ENCODE results near the gene PRDM16. TPM values are rescaled to one million over a fixed set of nuclear protein-coding genes. Genes with fewer than 3 reads are reported as not detected.
A peak's percentile ranks its signal among the peaks of the same experiment; 100 is the strongest.

Gene PRDM16
- total and polyA plus RNA-seq, 2 of the 13 experiments (the other 11 are each of a cell fraction or from before 2014, with no cell fraction given): 0.15 to 0.81 TPM

GRCh38 chr1:3456964-3457909 is 388.2 kb downstream of the PRDM16 start (continued):
- no peak for TF ChIP-seq STAT6 (CRISPR knock-in tag; IDR thresholded peaks at IDR 0.05; ENCODE audit: borderline replicate concordance)
- TF ChIP-seq MYC (CRISPR knock-in tag; IDR thresholded peaks at IDR 0.05; ENCODE audit: borderline replicate concordance): peak; percentile 46; the same call in 1 of the 2 replicates
- no peak for TF ChIP-seq TBL1XR1 (IDR thresholded peaks at IDR 0.05; ENCODE audit: borderline replicate concordance, low read length, partially characterized antibody)
- no peak for TF ChIP-seq BRF2 (CRISPR knock-in tag; IDR thresholded peaks at IDR 0.05)
- TF ChIP-seq SMAD3 (CRISPR knock-in tag; IDR thresholded peaks at IDR 0.05): no peak
- no peak for TF ChIP-seq ZNF670 (CRISPR knock-in tag; IDR thresholded peaks at IDR 0.05; ENCODE audit: borderline replicate concordance)
- no peak for TF ChIP-seq CENPX (CRISPR knock-in tag; IDR thresholded peaks at IDR 0.05)
- TF ChIP-seq CC2D1A (CRISPR knock-in tag; IDR thresholded peaks at IDR 0.05): 0 out of 2 replicates have a peak, but pooled peaks have one; percentile 58
- no peak; the same call in 1 of the 2 replicates for TF ChIP-seq ZHX2 (IDR thresholded peaks at IDR 0.05; ENCODE audit: low read depth)
- no peak for TF ChIP-seq ZHX2 (CRISPR knock-in tag; IDR thresholded peaks at IDR 0.05; ENCODE audit: borderline replicate concordance)
- peak; percentile 70 for TF ChIP-seq ZNF687 (CRISPR knock-in tag; IDR thresholded peaks at IDR 0.05)
- TF ChIP-seq NFE2 (CRISPR knock-in tag; IDR thresholded peaks at IDR 0.05): no peak
- TF ChIP-seq RXRB (CRISPR knock-in tag; IDR thresholded peaks at IDR 0.05; ENCODE audit: borderline replicate concordance): no peak; the same call in 1 of the 2 replicates
